ENCODE measurements around the gene ADCY2.
A peak's percentile ranks its signal among the peaks of the same experiment; 100 is the strongest.

ADCY2 gene

DNA sequence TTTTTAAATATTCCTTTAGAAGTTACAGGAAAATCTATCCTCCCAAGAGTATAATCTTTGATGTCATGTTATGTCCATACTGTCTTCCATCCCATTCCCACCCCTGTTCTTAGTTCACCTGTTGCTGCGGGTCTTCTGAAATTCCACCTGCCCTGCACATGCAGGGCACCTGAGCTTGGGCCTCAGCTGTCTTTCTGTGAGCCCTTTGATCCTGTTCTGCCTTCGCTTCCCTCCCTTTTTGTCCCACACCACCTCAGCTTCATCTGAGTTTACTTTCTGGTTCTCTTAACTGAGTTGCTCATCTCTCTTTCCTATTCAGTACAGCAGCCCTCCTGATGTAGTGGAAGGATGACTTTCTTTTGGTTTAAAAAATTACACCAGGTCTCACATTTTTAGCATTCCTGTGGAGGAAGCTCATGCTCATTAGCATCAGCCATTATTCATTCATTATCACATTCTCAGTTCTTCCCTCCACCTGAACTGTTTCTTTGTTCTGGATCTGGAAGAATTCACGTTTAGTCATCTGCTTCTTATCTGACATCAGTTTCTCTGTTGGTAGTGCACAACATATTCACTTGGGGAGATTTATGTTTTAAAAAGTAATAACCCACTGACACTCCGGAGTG lies 211.0 kb downstream of the ADCY2 start:
- H3K36me3 ChIP-seq (ENCODE audit: control insufficient read depth in 2 of 2, insufficient read depth in 1 of 2, low read length in 2 of 2): no peaks in the 10 kb centered on the region
- H3K27ac ChIP-seq (ENCODE audit: extremely low read depth, low read depth, low read length): no peak overlapping the region
- no peaks in the 10 kb centered on the region for H3K9me3 ChIP-seq (ENCODE audit: control insufficient read depth, insufficient read depth, low read depth, low read length)
- CTCF ChIA-PET: interaction anchor here (0.5 to 1.1 kb wide), 3 partner anchors 14 to 580 kb away, joined by 3 to 5 read pairs (median 3); no protein-coding TSS in a partner anchor
- no peaks in the 10 kb centered on the region for H3K4me1 ChIP-seq (ENCODE audit: control insufficient read depth, insufficient read depth, low read length)
- no peak overlapping the region for H3K4me3 ChIP-seq (ENCODE audit: low read depth, low read length)
- TF ChIP-seq, protein P1, sequence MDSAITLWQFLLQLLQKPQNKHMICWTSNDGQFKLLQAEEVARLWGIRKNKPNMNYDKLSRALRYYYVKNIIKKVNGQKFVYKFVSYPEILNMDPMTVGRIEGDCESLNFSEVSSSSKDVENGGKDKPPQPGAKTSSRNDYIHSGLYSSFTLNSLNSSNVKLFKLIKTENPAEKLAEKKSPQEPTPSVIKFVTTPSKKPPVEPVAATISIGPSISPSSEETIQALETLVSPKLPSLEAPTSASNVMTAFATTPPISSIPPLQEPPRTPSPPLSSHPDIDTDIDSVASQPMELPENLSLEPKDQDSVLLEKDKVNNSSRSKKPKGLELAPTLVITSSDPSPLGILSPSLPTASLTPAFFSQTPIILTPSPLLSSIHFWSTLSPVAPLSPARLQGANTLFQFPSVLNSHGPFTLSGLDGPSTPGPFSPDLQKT (IDR thresholded peaks at IDR 0.05; ENCODE audit: borderline replicate concordance, low read depth, low read length): no peak
- TF ChIP-seq, protein P2, sequence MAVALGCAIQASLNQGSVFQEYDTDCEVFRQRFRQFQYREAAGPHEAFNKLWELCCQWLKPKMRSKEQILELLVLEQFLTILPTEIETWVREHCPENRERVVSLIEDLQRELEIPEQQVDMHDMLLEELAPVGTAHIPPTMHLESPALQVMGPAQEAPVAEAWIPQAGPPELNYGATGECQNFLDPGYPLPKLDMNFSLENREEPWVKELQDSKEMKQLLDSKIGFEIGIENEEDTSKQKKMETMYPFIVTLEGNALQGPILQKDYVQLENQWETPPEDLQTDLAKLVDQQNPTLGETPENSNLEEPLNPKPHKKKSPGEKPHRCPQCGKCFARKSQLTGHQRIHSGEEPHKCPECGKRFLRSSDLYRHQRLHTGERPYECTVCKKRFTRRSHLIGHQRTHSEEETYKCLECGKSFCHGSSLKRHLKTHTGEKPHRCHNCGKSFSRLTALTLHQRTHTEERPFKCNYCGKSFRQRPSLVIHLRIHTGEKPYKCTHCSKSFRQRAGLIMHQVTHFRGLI (tag by site-specific recombination; IDR thresholded peaks at IDR 0.05): no peak
- TF ChIP-seq ZNF350 (tag by site-specific recombination; IDR thresholded peaks at IDR 0.05) (no peak), ZNF114 (tag by site-specific recombination; IDR thresholded peaks at IDR 0.05) (no peak), ZNF660 (tag by site-specific recombination; IDR thresholded peaks at IDR 0.05) (no peak), SCRT2 (tag by site-specific recombination; IDR thresholded peaks at IDR 0.05) (0 out of 2 replicates have a peak, but pooled peaks have one; percentile 19), ZNF624 (tag by site-specific recombination; IDR thresholded peaks at IDR 0.05) (no peak), ZNF596 (tag by site-specific recombination; IDR thresholded peaks at IDR 0.05) (no peak)
- POLR2A ChIA-PET: no interaction called here

DNA sequence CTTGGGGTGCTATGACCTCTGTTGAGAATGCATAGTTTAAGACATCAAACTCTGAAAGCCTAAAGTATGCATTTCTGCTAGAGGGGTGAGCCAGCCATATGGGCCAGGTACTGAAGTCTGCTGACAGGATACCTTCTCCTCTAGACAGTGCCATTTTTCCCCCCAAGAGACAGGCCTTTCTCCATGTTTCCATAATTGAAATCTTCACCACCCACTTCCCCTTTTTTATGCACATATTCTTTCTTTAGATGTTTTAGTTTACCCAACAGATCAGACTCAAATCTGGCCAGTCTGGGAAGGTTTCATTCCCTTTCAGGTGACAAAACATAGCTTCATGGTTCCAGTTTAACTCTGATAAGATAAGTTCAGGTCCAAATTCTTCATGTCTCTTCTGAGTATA lies 212.8 kb downstream of the ADCY2 start:
- no peak overlapping the region for H3K4me3 ChIP-seq (ENCODE audit: low read depth, low read length)
- H3K36me3 ChIP-seq (ENCODE audit: control insufficient read depth in 2 of 2, insufficient read depth in 1 of 2, low read length in 2 of 2): no peaks in the 10 kb centered on the region
- TF ChIP-seq OSR2 (tag by site-specific recombination; IDR thresholded peaks at IDR 0.05) (no peak), ZNF211 (tag by site-specific recombination; IDR thresholded peaks at IDR 0.05; ENCODE audit: low read depth) (no peak), ZNF366 (tag by site-specific recombination; conservative IDR thresholded peaks at IDR 0.05) (no peak)
- TF ChIP-seq, protein P3, sequence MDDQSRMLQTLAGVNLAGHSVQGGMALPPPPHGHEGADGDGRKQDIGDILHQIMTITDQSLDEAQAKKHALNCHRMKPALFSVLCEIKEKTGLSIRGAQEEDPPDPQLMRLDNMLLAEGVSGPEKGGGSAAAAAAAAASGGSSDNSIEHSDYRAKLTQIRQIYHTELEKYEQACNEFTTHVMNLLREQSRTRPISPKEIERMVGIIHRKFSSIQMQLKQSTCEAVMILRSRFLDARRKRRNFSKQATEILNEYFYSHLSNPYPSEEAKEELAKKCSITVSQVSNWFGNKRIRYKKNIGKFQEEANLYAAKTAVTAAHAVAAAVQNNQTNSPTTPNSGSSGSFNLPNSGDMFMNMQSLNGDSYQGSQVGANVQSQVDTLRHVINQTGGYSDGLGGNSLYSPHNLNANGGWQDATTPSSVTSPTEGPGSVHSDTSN (CRISPR knock-in tag; IDR thresholded peaks at IDR 0.05): no peak
- POLR2A ChIA-PET: no interaction called here
- no peaks in the 10 kb centered on the region for H3K9me3 ChIP-seq (ENCODE audit: control insufficient read depth, insufficient read depth, low read depth, low read length)
- CTCF ChIA-PET: no interaction called here
- no peaks in the 10 kb centered on the region for H3K4me1 ChIP-seq (ENCODE audit: control insufficient read depth, insufficient read depth, low read length)
- H3K27ac ChIP-seq (ENCODE audit: extremely low read depth, low read depth, low read length): no peak overlapping the region

DNA sequence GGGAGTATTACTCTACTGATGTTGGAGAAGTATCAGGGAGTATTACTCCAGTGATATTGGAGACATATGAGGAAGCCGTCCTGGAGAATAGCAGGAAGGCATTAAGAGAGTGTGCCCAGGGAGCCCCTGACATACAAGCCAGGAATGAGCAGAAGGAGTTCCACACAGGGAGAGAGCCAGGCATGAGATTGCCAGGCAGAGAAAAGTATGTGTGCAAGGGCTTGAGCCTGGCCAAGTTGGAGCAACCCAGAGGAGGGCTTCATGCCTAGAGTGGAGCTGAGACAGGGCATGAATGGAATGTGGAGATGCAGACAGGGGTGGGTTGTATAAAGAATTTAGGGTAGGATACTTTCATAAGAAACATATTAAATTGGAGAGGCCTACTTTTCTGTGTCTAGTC lies 213.8 kb downstream of the ADCY2 start:
- no peak overlapping the region for H3K27ac ChIP-seq (ENCODE audit: extremely low read depth, low read depth, low read length)
- no peaks in the 10 kb centered on the region for H3K4me1 ChIP-seq (ENCODE audit: control insufficient read depth, insufficient read depth, low read length)
- POLR2A ChIA-PET: no interaction called here
- CTCF ChIA-PET: no interaction called here
- TF ChIP-seq ZNF133 (tag by site-specific recombination; IDR thresholded peaks at IDR 0.05) (no peak), ZNF792 (tag by site-specific recombination; IDR thresholded peaks at IDR 0.05) (no peak), PRDM1 (tag by site-specific recombination; IDR thresholded peaks at IDR 0.05) (no peak)
- TF ChIP-seq, protein P4, sequence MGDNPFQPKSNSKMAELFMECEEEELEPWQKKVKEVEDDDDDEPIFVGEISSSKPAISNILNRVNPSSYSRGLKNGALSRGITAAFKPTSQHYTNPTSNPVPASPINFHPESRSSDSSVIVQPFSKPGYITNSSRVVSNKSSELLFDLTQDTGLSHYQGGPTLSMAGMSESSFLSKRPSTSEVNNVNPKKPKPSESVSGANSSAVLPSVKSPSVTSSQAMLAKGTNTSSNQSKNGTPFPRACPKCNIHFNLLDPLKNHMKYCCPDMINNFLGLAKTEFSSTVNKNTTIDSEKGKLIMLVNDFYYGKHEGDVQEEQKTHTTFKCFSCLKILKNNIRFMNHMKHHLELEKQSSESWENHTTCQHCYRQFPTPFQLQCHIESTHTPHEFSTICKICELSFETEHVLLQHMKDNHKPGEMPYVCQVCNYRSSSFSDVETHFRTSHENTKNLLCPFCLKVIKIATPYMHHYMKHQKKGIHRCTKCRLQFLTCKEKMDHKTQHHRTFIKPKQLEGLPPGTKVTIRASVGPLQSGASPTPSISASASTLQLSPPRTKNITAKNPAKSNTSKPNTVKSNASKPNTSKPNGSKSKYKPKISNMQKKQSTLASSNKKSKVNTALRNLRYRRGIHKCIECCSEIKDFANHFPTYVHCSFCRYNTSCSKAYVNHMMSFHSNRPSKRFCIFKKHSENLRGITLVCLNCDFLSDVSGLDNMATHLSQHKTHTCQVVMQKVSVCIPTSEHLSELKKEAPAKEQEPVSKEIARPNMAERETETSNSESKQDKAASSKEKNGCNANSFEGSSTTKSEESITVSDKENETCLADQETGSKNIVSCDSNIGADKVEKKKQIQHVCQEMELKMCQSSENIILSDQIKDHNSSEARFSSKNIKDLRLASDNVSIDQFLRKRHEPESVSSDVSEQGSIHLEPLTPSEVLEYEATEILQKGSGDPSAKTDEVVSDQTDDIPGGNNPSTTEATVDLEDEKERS (tag by site-specific recombination; IDR thresholded peaks at IDR 0.05): no peak
- no peaks in the 10 kb centered on the region for H3K36me3 ChIP-seq (ENCODE audit: control insufficient read depth in 2 of 2, insufficient read depth in 1 of 2, low read length in 2 of 2)
- no peak overlapping the region for H3K4me3 ChIP-seq (ENCODE audit: low read depth, low read length)
- no peaks in the 10 kb centered on the region for H3K9me3 ChIP-seq (ENCODE audit: control insufficient read depth, insufficient read depth, low read depth, low read length)

All from HEK293 (cell line).